ENCODE measurements around the gene CYCS.

- TF ChIP-seq SUZ12 (IDR thresholded peaks at IDR 0.05; ENCODE audit: extremely low read depth, insufficient read depth, insufficient read length) (no peak), YY1 (IDR thresholded peaks at IDR 0.05; ENCODE audit: insufficient read depth, insufficient read length) (no peak), ZNF274 (IDR thresholded peaks at IDR 0.05; ENCODE audit: low read depth, low read length) (no peak)
Measured at GRCh38 chr7:25173184-25173583, 48.1 kb upstream of the CYCS start.
